HG02678 (cell line): ENCODE measurements around the gene JAZF1.

Source experiments
- ATAC-seq: cut with Tn5 transposase; IDR thresholded peaks from one replicate; pipeline ENCODE4 v1.9.1; 2021; ENCODE audit warnings: mild to moderate bottlenecking, moderate library complexity; ENCODE audit not compliant: unreplicated experiment

JAZF1 gene

DNA sequence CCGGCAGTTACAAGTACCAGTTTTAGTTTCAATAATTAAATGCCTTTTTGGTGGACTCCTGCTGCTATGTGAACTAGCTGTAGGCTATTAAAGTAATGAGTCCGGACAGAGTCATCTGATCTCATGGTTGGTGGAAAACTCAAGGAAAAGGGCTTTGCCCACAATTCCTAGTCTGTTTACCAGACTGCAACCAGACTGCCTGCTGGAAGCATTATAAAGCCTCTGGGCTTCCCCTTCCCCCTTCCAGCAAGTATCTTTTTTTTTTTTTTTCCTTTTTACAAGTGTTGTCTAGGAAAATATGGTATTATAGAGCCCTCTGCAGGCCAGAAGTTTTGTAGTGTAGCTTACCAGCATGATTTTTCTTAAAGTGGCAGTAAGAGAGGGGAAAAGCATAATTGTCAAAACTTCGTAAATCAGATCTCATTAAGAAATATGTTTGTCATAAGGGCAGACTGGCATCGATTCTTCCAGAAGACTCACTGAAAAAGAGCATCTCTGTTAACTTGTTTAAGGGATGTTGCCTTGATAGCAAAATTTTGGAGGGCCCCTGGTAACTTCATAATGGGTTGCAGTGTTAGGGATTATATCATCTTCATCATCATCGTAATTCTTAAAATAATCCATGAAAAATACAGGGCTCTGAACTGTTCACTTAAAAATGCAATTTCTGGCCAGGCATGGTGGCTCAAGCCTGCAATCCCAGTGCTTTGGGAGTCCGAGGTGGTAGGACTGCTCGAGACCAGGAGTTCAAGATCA, 259.3 kb downstream of the JAZF1 start:
- peak; percentile 36 for ATAC-seq

- ATAC-seq = no peak
These were observed 260.2 kb downstream of the JAZF1 start for GRCh38 chr7:27920281-27920946.

- ATAC-seq = no peak
These were observed 262.1 kb downstream of the JAZF1 start for GRCh38 chr7:27918503-27918902.

DNA sequence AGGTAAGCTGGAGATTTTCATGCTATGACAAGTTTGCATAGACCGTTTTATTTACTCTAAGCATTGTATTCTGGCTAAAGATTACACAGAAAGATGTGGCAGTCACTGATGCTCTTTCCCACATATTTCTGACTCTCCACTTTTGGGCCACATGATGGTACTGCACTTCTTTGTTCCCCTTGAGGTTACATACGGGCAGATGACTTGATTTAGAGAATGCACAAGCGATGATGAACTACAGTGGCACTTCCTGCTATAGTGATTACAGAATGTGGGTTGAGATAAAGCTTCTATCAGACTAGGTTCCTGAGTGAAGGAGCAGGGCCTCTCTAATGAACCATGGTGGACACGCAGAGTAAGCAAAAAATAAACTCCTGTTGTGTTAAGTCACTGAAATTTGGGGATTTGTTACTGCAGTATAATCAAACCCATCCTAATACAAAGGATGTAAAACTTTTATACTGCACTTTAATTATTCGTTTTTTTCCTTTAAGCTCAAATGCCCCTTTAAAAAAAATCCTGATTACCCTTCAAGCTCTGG, 262.8 kb downstream of the JAZF1 start:
- no peak for ATAC-seq

- ATAC-seq = no peak
These were observed 263.5 kb downstream of the JAZF1 start for GRCh38 chr7:27917119-27917518.

GRCh38 chr7:27916372-27916771, 264.2 kb downstream of the JAZF1 start:
- no peak for ATAC-seq

GRCh38 chr7:27914409-27914808, 266.2 kb downstream of the JAZF1 start:
- no peak for ATAC-seq

GRCh38 chr7:27912751-27913150, 267.8 kb downstream of the JAZF1 start:
- no peak for ATAC-seq

DNA sequence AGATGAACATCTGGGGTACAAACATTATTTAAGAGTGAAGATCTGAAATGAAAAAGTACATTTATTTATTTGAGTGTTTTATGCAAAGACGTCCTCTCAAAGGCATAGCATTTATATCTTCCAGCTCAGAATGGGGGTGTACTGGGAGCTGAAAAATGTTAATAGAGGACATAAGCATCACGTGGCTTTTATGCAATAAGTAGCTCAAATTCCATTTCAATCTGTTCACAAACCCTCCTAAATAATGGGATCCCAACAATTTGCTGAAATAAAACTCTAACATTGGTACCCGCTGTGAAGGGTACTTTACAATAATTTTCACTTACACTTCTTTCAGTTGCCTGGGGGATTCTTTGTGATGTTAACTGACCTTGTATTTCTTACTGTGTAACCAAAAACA, 268.7 kb downstream of the JAZF1 start:
- ATAC-seq = no peak

- no peak for ATAC-seq
These were observed 270.3 kb downstream of the JAZF1 start for GRCh38 chr7:27910326-27910725.

- ATAC-seq = no peak
These were observed 271.9 kb downstream of the JAZF1 start for GRCh38 chr7:27908534-27909165.

GRCh38 chr7:27906385-27907091, 274.1 kb downstream of the JAZF1 start:
- ATAC-seq = no peak

DNA sequence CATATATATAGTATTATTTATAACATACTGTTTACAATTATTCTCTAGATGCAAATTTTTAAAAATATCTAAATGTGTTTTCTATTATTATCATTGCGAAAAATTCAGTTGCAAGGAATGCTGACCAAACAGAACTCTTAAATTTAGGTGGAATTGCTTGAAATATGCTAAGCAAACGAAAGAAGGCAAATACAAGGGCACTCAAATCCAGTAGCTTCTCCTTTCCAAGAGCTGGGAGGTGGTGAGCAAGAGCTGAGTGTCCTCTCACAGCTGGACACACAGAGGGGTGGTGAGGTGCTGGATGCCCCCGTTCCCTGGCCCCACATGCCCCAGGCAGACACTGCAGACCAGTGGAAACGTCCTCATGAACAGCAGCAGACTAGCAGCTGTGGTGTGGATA, 274.6 kb downstream of the JAZF1 start:
- ATAC-seq = no peak

DNA sequence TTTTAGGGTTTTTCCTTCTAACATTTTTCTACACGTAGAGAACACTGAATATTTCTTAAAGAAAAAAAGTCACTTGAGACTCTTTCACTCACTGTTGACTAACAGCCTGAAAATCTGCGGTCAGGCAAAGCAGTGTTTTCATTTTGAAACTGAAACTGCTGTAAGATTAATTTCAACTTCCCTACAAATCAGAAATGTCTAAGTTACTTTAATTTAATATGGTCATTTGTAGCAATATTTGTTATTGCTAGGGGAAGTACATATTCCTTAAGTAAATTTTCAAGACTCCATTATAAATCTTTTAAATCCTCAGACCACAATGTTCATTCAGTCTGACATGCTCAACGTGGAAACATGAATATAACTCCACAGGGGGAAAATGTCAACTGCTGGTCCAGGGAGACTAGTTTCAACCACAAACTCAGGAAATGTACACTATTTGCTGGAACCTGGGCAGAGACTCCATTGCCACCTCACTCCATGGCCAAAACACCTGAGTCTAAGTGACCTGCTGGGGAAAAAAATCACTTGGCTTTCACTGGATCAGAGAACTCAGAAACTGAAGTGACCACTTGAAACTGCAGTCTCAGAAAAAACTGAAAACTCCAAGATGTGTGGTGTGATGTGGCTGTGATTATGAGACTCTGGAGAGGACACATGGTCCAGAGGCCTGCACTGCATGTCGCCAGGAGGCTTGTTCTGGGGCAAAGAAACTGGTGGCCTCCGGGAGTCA, 279.4 kb downstream of the JAZF1 start:
- ATAC-seq = peak; percentile 85

GRCh38 chr7:27900006-27900405, 280.6 kb downstream of the JAZF1 start:
- ATAC-seq = no peak

- ATAC-seq = no peak
These were observed 281.0 kb downstream of the JAZF1 start for GRCh38 chr7:27899601-27900000.

- no peak for ATAC-seq
These were observed 283.2 kb downstream of the JAZF1 start for GRCh38 chr7:27897441-27897847.

DNA sequence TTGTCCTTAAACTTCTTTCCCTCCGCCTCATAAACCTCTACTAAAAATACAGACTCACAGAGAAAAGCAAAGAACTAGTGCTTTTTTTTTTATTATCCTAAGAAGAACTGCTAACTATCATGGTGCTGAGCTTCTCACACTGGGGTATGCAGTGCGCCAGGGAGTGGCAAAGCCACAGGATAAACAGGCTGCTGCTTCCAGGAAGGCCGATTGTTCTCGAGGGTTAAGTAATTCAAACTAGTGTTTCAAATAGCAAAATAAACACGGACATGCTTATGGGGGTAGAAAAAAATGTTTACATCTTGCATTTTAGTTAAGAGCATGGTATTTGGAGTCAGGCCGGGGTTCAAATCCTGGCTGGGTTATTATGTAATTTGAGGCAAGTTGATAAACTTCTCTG, 283.6 kb downstream of the JAZF1 start:
- ATAC-seq = no peak

GRCh38 chr7:27895551-27895950, 285.0 kb downstream of the JAZF1 start:
- ATAC-seq = no peak

GRCh38 chr7:27890205-27890849, 290.3 kb downstream of the JAZF1 start:
- ATAC-seq = peak; percentile 100
